Central memory CD8-positive, alpha-beta T cell (primary cell): Measurements from ENCODE around the gene OR2M2.

ENCODE experiments used
- ATAC-seq: fragments of 150-1000 bp; cut with Tn5 transposase; replicated peaks from 2 replicates; pipeline ENCODE4 v1.10.0; 2022; ENCODE audit warnings: mild to moderate bottlenecking, moderate FRiP score, moderate number of reproducible peaks; ENCODE audit not compliant: poor library complexity, severe bottlenecking; ENCODE audit errors: extremely low read depth
- DNase-seq, 2 donors: peaks; one replicate each; pipeline ENCODE4 v3.0.0; 2021; ENCODE audit warnings: low spot score in 2 of 2
- H3K27ac Mint-ChIP-seq: one replicate; pipeline ENCODE4 v1.8.0; 2022; ENCODE audit warnings: low read depth, mild to moderate bottlenecking, moderate library complexity, mixed read lengths
- H3K27me3 Mint-ChIP-seq: one replicate; pipeline ENCODE4 v1.8.0; 2022; ENCODE audit warnings: mixed read lengths
- H3K36me3 Mint-ChIP-seq: one replicate; pipeline ENCODE4 v1.8.0; 2022; ENCODE audit warnings: mild to moderate bottlenecking, moderate library complexity, mixed read lengths; ENCODE audit not compliant: insufficient read depth
- H3K4me1 Mint-ChIP-seq: one replicate; pipeline ENCODE4 v1.8.0; 2022; ENCODE audit warnings: mixed read lengths
- H3K4me3 Mint-ChIP-seq: one replicate; pipeline ENCODE4 v1.8.0; 2022; ENCODE audit warnings: mild to moderate bottlenecking, moderate library complexity, mixed read lengths
- H3K9me3 Mint-ChIP-seq: one replicate; pipeline ENCODE4 v1.8.0; 2022; ENCODE audit warnings: mixed read lengths

OR2M2 gene, protein sequence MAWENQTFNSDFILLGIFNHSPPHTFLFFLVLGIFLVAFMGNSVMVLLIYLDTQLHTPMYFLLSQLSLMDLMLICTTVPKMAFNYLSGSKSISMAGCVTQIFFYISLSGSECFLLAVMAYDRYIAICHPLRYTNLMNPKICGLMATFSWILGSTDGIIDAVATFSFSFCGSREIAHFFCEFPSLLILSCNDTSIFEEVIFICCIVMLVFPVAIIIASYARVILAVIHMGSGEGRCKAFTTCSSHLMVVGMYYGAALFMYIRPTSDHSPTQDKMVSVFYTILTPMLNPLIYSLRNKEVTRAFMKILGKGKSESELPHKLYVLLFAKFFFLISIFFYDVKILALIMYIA

DNA sequence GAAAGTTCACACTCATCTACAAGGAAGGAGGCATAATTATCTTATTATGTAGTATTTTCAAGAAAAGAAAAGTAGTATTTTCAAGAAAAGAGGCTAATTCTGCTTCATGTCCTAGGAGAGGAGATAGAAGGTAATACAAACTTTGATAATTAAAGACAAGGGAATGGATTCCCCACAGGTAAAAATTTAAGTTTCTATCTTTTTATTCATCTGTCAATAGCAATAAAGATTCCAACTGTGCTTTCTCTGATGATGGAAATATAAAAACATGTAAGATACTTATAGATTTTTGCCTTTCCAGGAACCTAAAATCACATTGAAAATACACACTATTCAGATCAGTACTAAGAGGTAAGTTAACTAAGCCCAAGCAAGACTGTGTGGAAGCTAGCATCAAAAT is at the start of gene OR2M2:
OR2M2 (plus strand) TSS at position 301 of the 400 bp plus-strand sequence. CDS start 5,165 bp downstream, outside the sequence.
- H3K27ac Mint-ChIP-seq, result no peak within 1 kb of the TSS
- no peak for ATAC-seq
- no peak within 1 kb of the TSS for H3K4me3 Mint-ChIP-seq

DNA sequence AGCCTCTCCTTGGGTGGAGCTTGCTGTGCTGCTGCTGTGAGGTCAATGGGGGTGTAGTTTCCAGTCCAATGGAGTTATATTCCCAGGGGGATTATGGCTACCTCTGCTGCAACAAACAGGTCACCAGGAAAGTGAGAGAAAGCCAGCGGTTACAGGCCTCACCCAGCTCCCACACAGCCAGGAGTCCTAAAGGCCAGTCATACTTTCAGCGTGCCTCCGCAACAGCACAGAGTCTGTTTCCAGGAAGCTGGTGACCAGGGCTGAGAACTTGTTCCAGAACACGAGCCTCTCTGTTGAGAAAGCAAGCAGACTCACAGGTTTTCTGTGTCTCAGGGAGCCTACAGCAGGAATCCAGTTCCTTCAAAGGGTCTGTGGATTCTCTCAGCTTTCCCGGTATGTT is 47.0 kb upstream of the OR2M2 start:
- H3K36me3 Mint-ChIP-seq, result no peaks in the 10 kb centered on the region
- no peak overlapping the region for H3K4me3 Mint-ChIP-seq
- H3K4me1 Mint-ChIP-seq, result no peaks in the 10 kb centered on the region
- ATAC-seq, result no peak
- peaks cover 21% of the 10 kb centered on the region for H3K9me3 Mint-ChIP-seq
- H3K27ac Mint-ChIP-seq, result no peak overlapping the region
- no peak for DNase-seq
- no peaks in the 10 kb centered on the region for H3K27me3 Mint-ChIP-seq

More for the DNA sequence above, at the start of gene OR2M2:
- Mint-ChIP-seq H3K27me3 (no peaks in the 10 kb centered on the region), H3K4me1 (no peaks in the 10 kb centered on the region), H3K9me3 (no peaks in the 10 kb centered on the region), H3K36me3 (no peaks in the 10 kb centered on the region)
- DNase-seq, result no peak

DNA sequence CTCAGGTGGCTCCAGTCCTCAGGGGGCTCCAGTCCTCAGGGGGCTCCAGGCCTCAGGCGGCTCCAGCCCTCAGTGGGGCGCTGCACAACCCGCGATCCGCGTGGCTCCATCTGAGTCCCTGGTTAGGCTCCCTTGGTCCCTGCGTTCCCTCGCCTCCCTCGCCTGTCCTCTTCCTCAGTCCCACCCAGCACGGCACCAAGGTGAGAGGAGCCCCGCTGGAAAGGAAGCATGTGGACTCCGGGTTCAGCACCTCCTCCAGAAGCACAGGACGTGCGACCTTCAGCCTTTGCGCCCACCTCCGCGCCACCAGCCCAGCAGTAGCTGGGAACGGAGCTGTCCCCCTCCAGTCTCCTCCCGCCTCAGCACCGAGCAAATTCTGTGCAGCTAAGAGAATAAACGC is 37.8 kb upstream of the OR2M2 start:
- DNase-seq, result no peak
- Mint-ChIP-seq H3K9me3 (no peaks in the 10 kb centered on the region), H3K36me3 (no peaks in the 10 kb centered on the region), H3K4me3 (no peak overlapping the region), H3K27me3 (no peaks in the 10 kb centered on the region), H3K27ac (no peak overlapping the region), H3K4me1 (no peaks in the 10 kb centered on the region)
- no peak for ATAC-seq

- no peak for DNase-seq
- no peak for ATAC-seq
- no peaks in the 10 kb centered on the region for H3K27me3 Mint-ChIP-seq
- no peak overlapping the region for H3K27ac Mint-ChIP-seq
- H3K4me1 Mint-ChIP-seq, result no peaks in the 10 kb centered on the region
- H3K9me3 Mint-ChIP-seq, result peaks cover 7% of the 10 kb centered on the region
- no peaks in the 10 kb centered on the region for H3K36me3 Mint-ChIP-seq
- H3K4me3 Mint-ChIP-seq, result no peak overlapping the region
Measured at GRCh38 chr1:248140846-248141245, 33.8 kb upstream of the OR2M2 start.

DNA sequence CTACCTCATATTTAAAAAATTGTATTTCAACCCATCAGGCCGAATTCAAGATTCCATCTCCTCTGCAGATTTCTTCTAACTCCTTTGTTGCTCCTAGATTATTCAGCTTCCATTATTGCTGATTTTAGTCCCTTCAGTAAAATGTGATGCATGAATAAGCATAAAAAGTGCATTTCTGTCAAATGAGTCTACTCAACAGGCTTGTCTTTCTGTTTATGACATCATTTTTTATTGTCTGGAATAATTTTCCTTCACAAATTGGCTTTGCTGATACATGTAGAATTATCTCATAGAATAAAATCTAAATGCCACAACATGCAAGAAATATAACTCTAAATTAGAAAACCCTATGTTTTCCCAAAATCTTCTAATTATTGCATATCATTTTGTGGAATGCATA is 31.3 kb upstream of the OR2M2 start:
- no peak for ATAC-seq
- H3K9me3 Mint-ChIP-seq, result peaks cover 20% of the 10 kb centered on the region
- H3K36me3 Mint-ChIP-seq, result no peaks in the 10 kb centered on the region
- H3K27me3 Mint-ChIP-seq, result no peaks in the 10 kb centered on the region
- H3K4me1 Mint-ChIP-seq, result no peaks in the 10 kb centered on the region
- H3K4me3 Mint-ChIP-seq, result no peak overlapping the region
- DNase-seq, result no peak
- no peak overlapping the region for H3K27ac Mint-ChIP-seq

DNA sequence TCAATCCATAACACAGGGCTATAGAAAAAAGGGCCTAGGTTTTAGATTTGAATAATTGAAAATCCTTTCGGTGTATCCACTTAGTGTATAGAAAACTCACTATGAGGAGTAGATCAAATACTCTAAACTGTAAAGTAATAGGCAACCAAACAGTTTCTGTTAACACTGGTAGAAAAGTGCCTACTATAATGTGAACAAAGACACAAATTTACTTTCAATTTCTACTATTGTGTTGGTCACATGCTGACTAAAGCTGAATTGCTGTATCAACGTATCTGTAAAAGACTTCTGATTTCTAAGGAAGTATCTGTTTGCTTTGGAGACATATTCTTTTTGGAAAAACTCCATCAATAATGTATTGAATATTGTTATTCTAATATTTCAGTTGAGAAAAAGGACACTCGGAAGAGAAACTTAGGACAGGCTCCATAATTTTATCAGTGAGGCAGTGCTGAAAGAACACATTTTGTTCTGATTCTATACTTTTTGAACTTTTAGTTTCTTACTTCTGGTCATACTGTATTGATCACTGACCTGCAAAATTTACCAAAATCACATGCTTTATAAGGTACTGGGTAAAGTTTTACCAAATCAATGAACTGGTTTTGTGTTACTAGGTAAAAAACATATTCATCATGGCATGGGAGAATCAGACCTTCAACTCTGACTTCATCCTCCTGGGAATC is 30.0 kb upstream of the OR2M2 start, which contains the start of gene OR2M5:
OR2M5 (plus strand) TSS at position 636 of the 686 bp plus-strand sequence; CDS start at position 636, 0 bp downstream.
- Mint-ChIP-seq H3K36me3 (no peaks in the 10 kb centered on the region), H3K27me3 (no peaks in the 10 kb centered on the region), H3K4me1 (no peaks in the 10 kb centered on the region), H3K9me3 (peaks cover 31% of the 10 kb centered on the region), H3K27ac (no peak within 1 kb of the TSS), H3K4me3 (no peak within 1 kb of the TSS)
- DNase-seq, result no peak
- ATAC-seq, result no peak

GRCh38 chr1:248152056-248152827 is 22.4 kb upstream of the OR2M2 start:
- no peak for DNase-seq
- no peaks in the 10 kb centered on the region for H3K4me1 Mint-ChIP-seq
- H3K27ac Mint-ChIP-seq, result no peak overlapping the region
- H3K27me3 Mint-ChIP-seq, result no peaks in the 10 kb centered on the region
- no peak for ATAC-seq
- H3K9me3 Mint-ChIP-seq, result peaks cover 27% of the 10 kb centered on the region
- no peaks in the 10 kb centered on the region for H3K36me3 Mint-ChIP-seq
- no peak overlapping the region for H3K4me3 Mint-ChIP-seq

- no peaks in the 10 kb centered on the region for H3K27me3 Mint-ChIP-seq
- H3K27ac Mint-ChIP-seq, result no peak overlapping the region
- peaks cover 5% of the 10 kb centered on the region for H3K9me3 Mint-ChIP-seq
- no peaks in the 10 kb centered on the region for H3K4me1 Mint-ChIP-seq
- H3K4me3 Mint-ChIP-seq, result no peak overlapping the region
- DNase-seq, result no peak
- H3K36me3 Mint-ChIP-seq, result no peaks in the 10 kb centered on the region
- no peak for ATAC-seq
Measured at GRCh38 chr1:248155927-248156326, 18.7 kb upstream of the OR2M2 start.

DNA sequence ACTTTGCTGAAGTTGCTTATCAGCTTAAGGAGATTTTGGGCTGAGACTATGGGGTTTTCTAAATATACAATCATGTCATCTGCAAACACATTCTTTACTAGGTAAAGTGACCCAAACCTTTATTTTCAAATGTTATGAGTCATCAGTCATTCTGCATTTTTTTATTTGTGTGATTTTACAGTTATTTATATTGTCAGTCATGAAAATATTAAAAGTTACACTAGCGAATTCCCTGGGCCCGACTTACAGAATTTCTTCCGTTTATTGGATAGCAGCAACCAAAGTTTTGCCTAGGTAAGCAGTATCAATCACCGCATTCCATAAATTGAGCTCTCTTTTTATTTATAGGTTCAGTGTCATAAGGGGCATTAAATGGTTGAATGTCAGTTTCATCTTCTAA is 15.9 kb upstream of the OR2M2 start:
- Mint-ChIP-seq H3K27ac (no peak overlapping the region), H3K36me3 (no peaks in the 10 kb centered on the region), H3K4me1 (no peaks in the 10 kb centered on the region), H3K9me3 (no peaks in the 10 kb centered on the region), H3K4me3 (no peak overlapping the region), H3K27me3 (no peaks in the 10 kb centered on the region)
- DNase-seq (no peak), ATAC-seq (no peak)

DNA sequence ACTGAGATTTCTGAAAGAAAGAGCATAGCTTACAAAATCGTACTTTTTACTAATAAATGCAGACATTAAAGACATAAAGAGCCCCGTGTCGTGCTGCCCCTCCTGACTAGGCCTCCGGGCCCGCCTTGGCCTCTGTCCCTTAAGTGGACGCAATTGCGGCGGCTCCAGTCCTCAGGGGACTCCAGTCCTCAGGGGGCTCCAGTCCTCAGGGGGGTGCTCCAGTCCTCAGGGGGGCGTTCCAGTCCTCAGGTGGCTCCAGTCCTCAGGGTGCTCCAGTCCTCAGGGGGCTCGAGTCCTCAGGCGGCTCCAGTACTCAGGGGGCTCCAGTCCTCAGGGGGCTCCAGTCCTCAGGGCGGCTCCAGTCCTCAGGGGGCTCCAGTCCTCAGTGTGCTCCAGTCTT is 10.6 kb upstream of the OR2M2 start:
- no peak overlapping the region for H3K4me3 Mint-ChIP-seq
- DNase-seq (no peak), ATAC-seq (no peak)
- no peaks in the 10 kb centered on the region for H3K4me1 Mint-ChIP-seq
- H3K9me3 Mint-ChIP-seq, result peaks cover 6% of the 10 kb centered on the region
- no peak overlapping the region for H3K27ac Mint-ChIP-seq
- no peaks in the 10 kb centered on the region for H3K27me3 Mint-ChIP-seq
- no peaks in the 10 kb centered on the region for H3K36me3 Mint-ChIP-seq

DNA sequence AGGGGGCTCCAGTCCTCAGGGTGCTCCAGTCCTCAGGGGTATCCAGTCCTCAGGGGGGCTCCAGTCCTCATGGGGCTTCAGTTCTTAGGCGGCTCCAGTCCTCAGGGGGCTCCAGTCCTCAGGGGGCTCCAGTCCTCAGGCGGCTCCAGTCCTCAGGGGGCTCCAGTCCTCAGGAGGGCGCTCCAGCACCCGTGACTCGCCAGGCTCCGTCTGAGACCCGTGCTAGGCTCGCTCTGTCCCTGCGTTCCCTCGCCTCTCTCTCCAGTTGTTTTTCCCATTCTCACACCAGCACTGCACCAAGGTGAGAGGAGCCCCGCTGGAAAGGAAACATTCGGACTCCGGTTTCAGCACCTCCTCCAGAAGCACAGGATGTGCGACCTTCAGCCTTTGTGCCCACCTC is 9.4 kb upstream of the OR2M2 start:
- no peaks in the 10 kb centered on the region for H3K36me3 Mint-ChIP-seq

GRCh38 chr1:248183996-248184395 is 9.4 kb downstream of the OR2M2 start:
- no peak overlapping the region for H3K27ac Mint-ChIP-seq

More for the DNA sequence above, 9.4 kb upstream of the OR2M2 start:
- Mint-ChIP-seq H3K4me3 (no peak overlapping the region), H3K27me3 (no peaks in the 10 kb centered on the region), H3K9me3 (peaks cover 6% of the 10 kb centered on the region), H3K27ac (no peak overlapping the region), H3K4me1 (no peaks in the 10 kb centered on the region)
- ATAC-seq (no peak), DNase-seq (no peak)

More at GRCh38 chr1:248183996-248184395, 9.4 kb downstream of the OR2M2 start:
- no peak overlapping the region for H3K4me3 Mint-ChIP-seq
- no peaks in the 10 kb centered on the region for H3K27me3 Mint-ChIP-seq
- H3K9me3 Mint-ChIP-seq, result peaks cover 18% of the 10 kb centered on the region
- no peaks in the 10 kb centered on the region for H3K4me1 Mint-ChIP-seq
- DNase-seq (no peak), ATAC-seq (no peak)
- H3K36me3 Mint-ChIP-seq, result no peaks in the 10 kb centered on the region
